ENCODE results near the gene SLC2A9.

The SLC2A9 gene

DNA sequence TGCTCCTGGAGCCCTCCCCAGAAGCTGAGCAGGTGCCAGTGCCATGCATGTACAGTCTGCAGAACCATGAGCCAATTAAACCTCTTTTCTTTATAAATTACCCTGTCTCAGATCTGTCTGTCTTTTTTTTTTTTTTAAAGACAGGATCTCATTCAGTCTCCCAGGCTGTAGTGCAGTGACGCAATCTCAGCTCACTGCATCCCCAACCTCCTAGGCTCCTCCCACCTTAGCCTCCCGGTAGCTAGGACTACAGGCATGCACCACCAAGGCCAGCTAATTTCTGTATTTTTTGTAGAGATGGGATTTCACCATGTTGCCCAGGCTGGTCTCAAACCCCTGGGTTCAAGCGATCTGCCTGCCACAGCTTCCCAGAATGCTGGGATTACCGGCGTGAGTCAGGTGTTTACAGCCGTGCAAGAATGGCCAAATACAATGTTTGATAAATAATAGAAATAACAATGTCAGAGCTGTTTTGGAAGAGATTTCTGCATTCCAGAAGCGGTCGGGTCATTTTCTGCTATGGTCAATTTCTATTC lies 68.8 kb downstream of the SLC2A9 start:
- no peak for DNase-seq

DNA sequence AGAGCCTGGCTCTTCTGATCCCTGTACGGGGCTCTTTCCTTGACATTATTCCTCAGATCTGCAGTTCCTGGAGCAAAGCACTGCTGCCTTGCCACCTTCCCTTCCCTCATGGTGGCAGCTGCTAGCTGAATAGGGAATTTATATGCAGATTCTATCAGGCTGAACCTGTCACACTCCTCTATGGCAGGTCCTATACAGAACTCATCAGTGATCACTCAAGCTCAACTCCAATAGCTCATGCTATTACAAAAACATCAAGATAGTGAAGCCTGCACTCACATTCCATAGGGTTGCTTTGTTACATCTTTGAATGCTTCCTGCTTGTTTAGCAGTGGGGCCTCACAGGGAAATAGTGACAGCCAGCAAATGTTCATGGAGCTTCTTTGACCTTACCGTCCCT lies 71.7 kb downstream of the SLC2A9 start:
- DNase-seq = no peak

DNA sequence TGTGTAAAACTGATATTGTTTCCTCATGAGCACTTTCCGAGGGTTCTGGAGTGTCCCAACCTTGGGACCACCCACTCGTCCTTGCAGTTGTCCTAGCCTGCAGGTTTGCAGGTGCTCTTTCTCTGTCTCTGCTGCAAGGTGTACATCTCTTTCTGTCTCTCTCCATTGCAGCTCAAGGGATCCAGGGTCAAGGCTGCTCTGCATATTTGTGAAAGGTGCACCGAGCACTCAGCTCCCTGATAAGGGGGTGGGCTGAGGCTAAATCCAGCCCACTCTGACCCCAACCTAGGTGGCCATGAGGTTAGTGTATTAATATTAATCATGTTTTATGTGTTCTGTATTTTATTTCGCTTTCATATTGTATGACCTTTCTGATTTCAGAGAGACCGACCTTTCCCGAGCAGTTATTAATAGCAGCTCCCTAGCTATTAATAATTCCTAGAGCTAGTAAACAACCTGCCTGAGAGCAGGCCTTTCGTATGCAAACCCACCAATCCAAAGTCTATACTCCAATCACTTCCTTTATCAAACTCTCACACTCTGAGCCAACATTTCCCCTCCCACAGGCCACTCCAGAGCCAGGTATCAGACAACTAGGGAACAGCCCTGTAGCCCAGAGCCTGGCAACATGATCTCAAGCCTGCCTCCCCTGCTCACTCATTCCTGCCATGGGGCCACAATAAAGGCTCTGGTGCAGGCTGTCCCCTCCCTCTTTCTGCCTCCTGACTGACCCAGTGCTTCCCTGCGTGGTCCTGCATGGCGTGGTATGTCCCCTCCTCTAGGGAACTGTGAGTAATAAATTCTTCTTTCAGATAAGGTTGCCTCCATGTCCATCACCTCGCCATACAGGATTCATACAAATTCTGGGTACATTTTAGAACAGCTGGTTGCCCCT lies 73.9 kb downstream of the SLC2A9 start:
- no peak for DNase-seq

DNA sequence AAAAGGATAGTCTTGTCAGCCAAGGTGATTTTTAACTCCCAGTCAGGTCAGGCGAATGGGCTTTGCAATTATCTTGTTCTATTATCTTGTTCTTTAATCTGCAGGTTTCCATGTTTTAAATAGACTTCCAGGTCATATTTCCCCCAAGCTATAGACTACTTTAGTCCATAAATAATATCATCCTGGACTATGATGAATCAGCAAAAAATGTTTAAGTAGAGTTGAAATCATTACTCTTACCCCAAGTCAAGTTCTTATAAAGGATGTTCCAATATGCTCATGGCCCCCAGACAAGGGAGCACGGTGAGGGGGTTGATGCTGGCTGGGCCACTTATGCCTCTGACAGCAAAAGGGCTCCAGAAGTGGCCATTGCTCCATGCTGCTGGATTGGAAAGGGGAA lies 75.1 kb downstream of the SLC2A9 start:
- DNase-seq = no peak

DNA sequence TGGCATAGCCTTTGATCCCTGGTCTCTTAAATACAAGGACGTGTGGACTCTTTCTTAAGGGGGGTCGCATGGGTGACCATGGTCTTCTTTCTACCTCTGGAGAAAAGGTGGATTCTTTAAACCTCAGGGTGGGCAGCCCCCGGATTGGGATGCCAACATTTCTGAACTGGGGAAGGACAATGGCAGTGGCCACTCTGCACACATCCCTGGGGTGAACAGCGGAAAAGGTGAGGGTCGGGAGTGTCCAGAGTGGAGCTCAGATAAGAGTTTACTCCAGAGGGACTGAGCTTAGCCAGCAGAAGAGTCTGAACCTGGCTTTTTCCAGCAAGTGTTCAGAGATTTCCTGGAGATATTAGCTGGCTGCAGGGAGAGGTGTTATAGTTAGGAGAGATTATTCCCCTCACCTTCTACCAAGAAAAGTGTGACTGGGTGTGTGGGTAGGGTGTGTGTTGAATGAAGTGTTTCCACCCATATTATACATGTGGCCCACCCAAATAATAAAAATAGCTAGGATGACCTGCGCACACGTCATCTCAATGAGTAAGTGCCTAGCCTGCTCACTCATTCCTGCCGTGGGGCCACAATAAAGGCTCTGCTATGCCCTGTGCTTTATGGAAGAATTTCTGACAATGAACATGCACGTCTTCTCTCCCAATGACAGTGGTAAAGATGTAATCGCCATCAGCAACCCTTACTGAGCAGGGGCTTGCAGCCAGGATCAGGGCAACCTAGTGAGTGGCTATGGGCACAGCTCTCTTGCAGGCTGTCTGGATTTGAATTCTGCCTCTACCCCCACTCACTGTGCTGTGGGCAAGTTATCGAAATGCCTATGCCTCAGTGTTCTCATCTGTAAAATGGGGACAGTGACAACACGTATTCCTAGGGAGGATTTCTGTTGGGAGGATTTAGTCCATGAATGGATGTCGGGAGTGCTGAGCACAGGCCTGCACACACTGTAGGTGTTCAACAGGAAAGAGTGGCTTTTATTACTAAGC lies 76.6 kb downstream of the SLC2A9 start:
- no peak for DNase-seq

DNA sequence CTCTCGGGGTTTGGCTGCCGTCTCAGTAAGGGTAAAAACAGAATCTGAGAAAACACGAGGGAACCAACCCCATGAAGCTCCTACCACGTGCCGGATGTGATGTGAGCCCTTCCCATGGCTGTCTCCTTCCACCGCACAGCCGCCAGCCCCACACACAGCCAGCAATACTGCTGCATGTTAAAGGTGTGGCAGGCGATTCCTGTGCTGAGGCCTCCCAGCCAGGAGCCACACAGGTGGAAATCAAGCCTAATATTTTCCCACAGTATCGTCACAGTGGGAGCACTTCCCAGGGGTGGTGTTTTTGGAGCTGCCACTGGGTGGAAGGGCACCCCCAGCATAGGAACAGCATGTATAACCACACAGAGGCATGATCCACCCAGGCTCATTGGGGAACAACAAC lies 77.5 kb downstream of the SLC2A9 start:
- no peak for DNase-seq

DNA sequence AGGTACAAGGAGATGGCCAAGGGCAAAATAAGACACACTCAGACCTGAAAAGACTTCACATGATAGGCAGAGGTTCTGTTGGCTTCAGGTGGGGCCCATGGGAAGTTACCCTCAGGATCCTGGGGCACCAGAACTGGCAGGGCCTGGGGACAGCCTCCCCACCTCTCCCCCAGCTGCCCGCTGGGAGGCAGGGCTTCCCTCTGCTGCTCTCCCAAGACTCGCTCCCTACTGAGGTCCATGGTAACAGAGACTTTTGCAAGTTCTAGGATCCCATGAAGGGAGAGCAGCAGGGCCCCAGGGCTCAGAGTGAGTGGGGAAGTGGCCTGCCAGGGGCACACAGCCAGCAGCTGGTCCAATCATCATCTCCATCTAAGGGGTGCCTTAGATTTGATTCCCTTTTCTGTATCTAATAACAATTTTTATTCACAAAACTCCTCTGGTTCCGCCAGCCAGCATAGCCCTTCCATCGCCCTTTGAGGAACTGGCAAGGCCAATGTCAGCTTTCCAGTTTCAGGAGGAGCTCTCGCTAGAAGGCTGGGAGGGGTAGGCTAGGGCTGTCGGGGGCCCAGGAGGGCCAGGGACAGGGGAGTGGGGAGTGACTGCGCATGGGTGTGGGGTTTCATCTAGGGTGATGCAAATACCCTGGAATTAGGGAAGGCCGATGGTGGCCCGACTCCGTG lies 78.2 kb downstream of the SLC2A9 start:
- no peak for DNase-seq

DNA sequence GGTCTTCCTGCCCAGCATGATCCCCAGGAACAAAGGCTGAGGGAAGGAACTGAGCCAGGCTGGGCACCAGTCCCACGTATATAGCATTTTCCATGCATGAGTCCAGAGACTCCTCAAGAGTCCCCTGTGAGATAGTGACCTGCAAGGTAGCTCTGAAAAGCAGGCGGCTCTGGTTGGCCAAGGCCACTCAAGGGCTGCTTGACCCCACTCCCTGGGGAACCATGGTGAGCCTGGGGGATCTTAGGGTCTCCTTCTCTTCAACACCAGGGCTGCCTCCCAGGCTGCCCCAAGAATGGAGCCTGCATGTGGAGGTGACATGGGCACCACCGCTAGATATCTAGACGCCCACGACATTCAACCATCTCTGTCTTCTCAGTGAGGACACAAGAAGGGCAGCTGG lies 79.2 kb downstream of the SLC2A9 start:
- DNase-seq = no peak

DNA sequence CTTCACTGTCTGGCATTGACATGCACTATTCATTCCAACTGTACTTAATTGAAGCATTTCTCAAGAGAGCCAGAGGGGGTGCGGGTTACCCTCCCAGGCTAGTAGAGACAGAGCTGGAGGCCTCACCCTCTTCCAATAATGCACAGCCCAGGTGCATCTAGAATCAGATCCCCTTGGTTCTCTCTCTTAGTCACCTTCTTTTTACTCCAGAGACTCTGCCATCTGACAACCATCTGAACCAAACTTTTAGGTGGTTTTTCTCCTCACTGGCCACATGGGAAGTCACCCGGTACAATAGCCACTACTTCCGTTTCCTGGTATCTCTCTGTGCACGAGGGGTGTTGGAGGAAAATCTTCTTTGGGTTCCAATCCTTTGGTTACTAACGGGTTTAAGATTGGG lies 81.3 kb downstream of the SLC2A9 start:
- no peak for DNase-seq

DNA sequence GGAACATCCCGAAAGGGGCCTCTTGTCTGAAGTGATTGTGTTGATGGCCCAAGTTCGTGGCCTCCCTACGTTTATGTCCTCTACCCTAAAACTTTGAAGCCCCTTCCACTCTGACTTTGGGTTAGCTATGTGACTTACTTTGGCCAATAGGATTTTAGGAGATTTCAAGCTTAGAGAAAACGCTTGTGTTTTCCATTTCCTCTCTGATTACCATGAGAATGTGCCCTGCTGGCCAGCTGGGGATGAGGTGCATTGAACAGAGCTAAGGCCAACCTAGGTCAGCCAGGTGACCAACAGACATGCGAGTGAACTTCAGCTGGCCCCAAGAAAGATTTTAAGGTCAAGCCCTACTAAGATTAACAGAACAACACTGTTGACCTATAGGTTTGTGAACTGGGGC lies 82.4 kb downstream of the SLC2A9 start:
- DNase-seq = no peak

DNA sequence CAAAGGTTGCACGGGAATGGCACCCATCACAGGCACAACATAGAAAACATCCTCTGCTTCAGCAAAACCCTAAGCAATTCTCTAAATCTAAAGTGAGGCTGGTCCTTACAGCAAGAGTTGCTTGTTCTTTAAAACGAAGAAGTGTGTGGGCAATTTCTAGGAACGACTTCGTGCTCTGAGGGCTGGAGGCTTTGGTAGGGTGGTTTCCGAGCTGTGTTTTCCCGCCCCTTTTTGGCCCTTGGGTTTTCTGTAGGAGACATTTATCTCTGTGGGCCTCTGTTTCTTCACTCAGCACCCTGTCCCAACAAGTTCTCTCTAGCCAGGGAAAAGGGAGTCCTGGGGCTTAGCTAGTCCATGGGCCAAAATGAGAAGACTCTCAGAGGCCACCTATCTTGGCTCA lies 84.2 kb downstream of the SLC2A9 start:
- DNase-seq = no peak

DNA sequence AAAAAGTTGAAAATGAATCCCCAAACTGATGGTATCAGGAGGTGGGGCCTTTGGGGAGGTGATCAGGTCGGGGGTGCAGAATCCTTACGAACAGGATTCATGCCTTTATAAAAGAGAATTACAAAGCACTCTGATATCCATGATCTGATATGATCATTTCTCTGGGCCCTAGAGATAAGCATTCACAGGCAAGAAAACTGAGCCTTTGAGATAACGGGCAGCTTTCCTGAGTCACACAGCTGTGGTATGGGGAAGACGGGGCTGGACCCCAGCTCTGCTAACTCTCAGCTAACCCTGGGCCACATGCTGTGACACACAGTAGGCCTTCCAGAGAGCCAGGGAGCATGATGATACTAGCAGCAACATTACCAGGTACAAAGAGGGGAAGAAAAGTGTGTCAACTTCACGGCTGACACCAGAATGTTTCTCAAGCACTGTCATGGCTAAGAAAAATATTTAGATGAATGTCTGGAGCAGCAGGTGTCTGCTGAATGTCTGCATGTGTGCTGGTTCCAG lies 85.1 kb downstream of the SLC2A9 start:
- peak; percentile 61 for DNase-seq

DNA sequence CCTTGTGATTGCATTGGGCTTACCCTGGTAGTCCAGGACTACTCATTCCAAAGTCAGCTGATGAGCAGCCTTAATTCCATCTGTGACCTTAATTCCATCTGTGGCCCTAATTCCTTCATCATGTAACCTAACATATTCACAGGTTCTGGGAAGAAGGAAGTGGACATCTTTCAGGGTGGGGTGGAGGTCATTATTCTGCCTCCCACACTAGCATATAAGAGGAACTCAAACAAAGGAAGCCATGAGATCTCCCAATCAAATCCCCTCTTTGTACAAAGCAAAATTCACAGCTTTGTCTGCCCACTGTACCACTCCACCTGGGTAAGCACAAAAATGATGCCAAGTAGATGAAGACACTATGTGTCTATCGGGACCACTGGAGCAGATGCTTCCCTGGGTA lies 87.3 kb downstream of the SLC2A9 start:
- DNase-seq = no peak

DNA sequence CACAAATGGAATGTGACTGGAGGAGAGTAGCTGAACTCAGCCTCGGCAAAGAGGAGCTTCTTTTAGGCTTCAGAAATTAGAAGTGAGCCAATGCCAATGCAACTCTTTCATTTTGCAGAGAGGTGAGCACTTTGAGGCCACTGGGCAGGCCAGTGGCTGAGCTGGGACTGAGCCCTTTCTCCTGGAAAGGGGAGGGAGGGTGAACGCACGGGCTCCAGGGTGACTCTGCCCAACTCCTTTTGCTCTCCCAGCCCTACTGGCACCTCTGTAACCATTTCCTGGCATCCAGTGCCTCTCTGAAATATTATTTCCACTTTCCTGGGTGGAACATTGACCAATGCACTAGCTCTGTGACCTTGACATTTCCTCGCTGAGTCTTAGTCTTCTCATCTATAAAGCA lies 88.1 kb downstream of the SLC2A9 start:
- DNase-seq = no peak

DNA sequence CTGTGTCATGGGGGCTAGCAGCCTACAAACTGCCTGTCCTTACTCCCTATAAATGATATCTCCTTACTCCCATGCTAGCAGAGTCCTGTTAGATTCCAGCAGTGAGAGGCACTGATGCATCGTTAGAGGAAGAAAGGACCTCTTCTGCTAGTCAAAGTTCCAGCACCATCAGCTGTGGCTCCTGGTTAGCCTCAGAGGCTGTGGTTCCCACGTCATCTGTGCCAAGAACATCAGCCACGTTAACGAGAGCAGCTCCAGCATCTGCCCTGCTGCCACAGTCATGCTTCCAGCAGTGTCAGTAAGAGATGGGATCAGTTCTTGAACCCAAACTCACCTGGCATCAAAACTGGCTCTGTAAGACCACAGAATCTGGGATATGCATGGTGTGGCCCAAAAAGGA lies 88.5 kb downstream of the SLC2A9 start:
- no peak for DNase-seq

DNA sequence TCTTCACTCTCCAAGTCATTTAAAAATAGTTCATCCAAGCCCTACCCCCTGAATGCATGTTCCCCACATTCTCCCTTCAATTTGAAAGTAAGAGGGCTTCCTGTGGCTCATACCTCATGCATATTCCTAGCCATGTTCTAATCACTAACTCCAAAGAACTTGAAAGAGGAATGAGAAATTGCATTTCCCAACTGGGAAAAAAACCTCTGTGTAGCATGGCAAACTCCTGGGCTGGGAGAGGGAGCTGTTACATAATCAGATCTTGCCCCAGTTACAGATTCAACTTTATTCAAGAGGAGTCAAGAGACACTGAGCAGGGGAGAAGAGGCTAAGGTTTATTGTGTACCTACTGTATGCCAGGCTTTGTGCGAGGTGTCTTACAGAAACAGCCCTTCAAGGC lies 90.2 kb downstream of the SLC2A9 start:
- no peak for DNase-seq

DNA sequence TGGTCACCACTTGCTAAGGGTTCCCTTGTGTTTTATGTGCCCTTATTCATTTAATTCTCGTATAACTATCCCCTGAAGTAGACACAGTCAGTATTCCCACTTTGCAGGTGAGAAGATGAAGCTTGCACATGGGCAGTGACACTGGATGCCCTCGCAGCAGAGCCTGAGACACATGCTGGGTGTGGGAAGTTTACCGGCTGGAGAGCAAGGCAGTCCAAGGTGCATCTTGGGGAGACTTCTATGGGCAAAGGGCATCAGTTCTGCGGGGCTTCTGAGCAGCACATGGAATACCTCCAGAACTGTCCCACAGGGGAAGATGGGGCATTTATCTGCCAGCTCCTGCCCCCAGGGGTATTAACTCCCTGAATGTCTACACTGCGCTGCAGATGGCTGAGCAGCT lies 92.2 kb downstream of the SLC2A9 start:
- DNase-seq = no peak

DNA sequence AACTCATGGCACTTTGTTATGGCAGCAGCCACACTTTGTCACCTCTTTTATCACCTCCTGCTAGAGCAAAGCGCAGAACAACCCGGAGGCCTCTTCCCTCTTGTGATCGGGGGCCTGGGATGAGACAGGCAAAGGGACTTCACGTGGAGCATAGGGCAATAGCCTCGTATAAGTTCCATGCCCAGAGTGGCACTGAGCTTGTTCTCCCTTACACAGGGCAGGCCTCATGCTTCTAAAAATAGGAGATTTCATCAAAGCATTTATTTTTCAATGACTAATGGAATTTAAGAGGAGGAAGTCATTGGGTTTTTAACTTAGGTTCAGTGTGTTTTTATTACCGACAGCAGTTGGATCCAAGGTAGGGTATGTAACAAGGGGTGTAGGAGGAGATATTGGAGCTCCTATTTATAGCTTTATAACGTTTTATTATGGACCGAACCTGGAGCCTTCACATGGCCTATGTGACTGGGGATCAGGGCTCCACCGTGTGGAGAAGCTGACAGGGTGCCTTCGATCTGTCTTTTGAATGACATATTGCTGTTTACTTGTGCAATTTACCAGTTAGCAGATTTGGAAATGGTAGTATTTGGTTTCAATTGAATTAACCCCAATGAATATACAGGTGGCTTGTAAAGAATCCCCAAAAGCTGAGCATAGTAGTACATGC lies 93.8 kb downstream of the SLC2A9 start:
- peak; percentile 25 for DNase-seq

DNA sequence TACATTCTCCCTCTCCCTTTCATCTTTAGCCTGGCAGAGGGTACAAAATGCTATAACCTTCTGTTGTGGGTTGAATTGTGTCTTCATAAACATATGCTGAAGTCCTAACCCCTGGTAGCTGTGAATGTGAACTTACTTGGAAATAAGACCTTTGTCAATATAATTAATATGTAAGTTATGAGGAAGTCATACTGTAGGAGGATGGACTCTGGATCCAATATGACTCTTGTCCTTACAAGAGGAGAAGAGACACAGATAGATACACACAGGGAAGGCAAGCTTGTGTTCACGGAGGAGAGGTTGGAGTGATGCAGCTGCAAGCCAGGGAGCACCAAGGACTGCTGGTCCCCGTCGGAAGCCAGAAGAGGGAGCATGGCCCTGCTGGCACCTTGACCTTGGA lies 94.7 kb downstream of the SLC2A9 start:
- DNase-seq = no peak

DNA sequence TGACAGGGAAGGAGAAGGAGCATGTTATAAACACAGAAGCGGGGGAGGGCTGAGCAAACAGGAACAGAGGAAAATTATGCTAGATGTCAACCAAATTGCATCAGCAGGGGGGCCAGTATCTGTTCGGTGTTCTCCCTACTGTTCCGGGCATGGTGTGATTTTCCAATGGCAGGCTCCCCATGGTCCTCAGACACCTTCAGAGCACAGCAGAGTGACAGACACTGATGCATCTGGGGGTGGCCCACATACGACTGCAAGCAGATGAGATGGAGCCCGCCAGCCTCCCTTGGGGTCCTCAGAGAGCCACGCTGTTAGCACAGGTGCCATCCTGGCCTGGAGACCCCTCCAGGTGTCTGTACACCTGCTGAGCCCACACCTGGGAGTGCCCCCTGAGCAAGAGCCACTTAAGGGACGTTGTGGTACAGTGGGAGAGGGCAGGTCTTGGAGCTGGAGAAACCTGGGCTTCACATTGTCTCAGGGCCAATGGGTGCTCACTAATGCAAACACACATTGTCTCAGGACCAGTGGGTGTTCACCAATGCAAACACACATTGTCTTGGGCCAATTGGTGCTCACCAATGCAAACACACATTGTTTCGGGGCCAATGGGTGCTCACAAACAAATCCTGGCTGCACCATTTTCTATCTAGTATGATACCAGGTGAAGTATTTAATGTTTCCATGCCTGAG lies 95.4 kb downstream of the SLC2A9 start:
- no peak for DNase-seq

DNA sequence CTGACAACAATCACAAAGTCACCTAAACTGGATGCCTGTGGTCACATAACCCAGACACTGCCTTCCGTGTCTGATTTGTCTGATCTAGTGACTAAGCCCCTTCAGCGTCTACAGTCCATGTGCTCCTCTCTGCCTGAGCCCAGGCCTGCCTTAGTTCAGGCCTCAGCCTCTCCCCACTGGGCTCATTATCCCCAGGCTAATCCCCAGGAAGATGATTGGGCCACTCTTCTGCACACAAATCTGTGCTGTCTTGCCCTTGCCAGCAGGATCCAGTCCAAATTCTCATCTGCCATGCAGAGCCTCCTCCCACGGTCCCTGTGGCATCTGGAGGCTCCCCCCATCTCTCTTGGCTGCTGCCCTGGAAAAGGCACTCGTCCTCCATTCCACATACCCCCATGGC lies 96.5 kb downstream of the SLC2A9 start:
- DNase-seq = no peak

Data from hematopoietic multipotent progenitor cell treated with erythropoietin and hydrocortisone succinate and interleukin-3 and kit ligand, for 6 days (in vitro differentiated cells).